Stimulated activated naive CD8-positive, alpha-beta T cell treated with anti-CD3 and anti-CD28 coated beads, Interleukin-15, Interleukin-2, amounts not matched to agents 100 ng/mL and 50 ng/mL, for 24 hours (primary cell): Measurements from ENCODE around the gene GPBP1L1.
"Not testable (repeated sequence)": the region's sequence is repeated elsewhere in the genome, so short reads cannot be mapped to it uniquely, and the experiment has no call there.

Source experiments
- H3K27ac Mint-ChIP-seq: one replicate; pipeline ENCODE4 v1.8.0; 2021; ENCODE audit warnings: mild to moderate bottlenecking, mixed read lengths
- H3K27me3 Mint-ChIP-seq: one replicate; pipeline ENCODE4 v1.8.0; 2021; ENCODE audit warnings: mixed read lengths
- H3K36me3 Mint-ChIP-seq: one replicate; pipeline ENCODE4 v1.8.0; 2021; ENCODE audit warnings: low read depth, mixed read lengths
- H3K4me1 Mint-ChIP-seq: one replicate; pipeline ENCODE4 v1.8.0; 2021; ENCODE audit warnings: low read depth, mixed read lengths
- H3K4me3 Mint-ChIP-seq: one replicate; pipeline ENCODE4 v1.8.0; 2021; ENCODE audit warnings: mild to moderate bottlenecking, mixed read lengths
- H3K9me3 Mint-ChIP-seq: one replicate; pipeline ENCODE4 v1.8.0; 2021; ENCODE audit warnings: mixed read lengths

Gene GPBP1L1, protein sequence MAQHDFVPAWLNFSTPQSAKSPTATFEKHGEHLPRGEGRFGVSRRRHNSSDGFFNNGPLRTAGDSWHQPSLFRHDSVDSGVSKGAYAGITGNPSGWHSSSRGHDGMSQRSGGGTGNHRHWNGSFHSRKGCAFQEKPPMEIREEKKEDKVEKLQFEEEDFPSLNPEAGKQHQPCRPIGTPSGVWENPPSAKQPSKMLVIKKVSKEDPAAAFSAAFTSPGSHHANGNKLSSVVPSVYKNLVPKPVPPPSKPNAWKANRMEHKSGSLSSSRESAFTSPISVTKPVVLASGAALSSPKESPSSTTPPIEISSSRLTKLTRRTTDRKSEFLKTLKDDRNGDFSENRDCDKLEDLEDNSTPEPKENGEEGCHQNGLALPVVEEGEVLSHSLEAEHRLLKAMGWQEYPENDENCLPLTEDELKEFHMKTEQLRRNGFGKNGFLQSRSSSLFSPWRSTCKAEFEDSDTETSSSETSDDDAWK

DNA sequence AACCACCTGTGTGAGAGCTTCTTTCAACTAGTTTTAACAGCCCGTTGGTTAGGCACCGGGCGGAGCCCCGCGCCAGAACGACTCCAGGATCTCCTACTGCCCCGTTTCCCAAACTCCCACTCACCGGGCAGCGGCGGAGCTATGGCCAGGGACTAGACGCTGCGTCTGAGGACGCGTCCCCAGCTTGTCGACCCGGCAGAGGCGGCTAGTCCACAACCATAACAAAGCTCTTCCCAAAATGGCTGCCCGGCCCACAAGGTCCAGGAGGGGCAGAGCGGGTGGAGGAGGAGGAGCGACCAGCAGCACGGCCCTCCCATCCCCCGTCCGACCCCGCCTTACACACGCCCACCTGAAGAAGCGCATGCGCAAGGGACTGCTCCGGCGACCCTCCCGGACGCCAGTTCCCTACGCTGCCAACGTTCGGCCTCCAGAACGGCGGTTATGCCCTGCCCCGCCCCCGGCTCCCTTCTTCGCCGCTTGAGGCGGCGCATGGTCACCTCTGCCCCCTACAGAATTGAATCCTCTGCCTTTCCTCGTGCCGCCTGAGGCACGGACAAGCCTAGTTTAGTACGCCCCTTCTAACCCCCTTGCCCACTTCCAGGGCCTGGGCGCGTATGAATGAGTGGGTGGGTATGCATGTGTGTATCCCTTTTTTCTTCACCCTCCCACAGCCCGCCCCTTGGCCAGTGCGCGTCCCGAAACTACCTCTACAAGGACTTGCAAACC is at the start of gene GPBP1L1:
TSS of gene GPBP1L1 (minus strand) at position 246 of the 726 bp plus-strand sequence. CDS start 27,446 bp downstream, outside the sequence.
- no peaks in the 10 kb centered on the region for H3K27me3 Mint-ChIP-seq
- H3K4me3 Mint-ChIP-seq: peak within 1 kb of the TSS; percentile 97
- H3K4me1 Mint-ChIP-seq: peaks cover 60% of the 10 kb centered on the region
- H3K9me3 Mint-ChIP-seq: no peaks in the 10 kb centered on the region
- H3K27ac Mint-ChIP-seq: peak within 1 kb of the TSS; percentile 96
- peaks cover 33% of the 10 kb centered on the region for H3K36me3 Mint-ChIP-seq

DNA sequence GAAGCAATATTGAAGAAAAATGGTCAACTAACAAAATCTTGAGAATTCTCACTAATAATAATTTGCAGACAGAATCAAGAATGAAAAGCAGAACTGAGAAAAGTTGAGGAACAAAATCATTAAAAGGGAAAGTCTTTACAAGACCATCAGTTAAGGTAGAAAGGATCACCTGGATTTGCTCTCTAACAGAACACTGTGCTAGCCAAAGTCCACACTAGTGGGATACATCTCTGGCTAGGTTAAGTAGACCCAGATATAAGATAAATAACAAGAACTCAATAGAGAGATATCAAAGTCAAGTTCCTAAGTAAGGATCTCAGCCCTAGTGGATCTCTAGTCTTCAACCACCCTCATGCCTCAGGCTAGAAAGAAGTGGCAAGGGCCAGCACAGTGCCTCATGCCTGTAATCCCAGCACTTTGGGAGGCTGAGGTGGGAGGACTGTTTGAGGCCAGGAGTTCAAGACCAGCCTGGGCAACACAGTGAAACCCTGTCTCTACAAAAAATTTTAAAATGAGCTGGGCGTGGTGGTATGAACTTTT is 44.5 kb upstream of the GPBP1L1 start:
- Mint-ChIP-seq H3K27me3 (no peaks in the 10 kb centered on the region), H3K36me3 (peaks cover 9% of the 10 kb centered on the region), H3K4me3 (no peak overlapping the region), H3K4me1 (peaks cover 5% of the 10 kb centered on the region), H3K27ac (no peak overlapping the region), H3K9me3 (no peaks in the 10 kb centered on the region)

DNA sequence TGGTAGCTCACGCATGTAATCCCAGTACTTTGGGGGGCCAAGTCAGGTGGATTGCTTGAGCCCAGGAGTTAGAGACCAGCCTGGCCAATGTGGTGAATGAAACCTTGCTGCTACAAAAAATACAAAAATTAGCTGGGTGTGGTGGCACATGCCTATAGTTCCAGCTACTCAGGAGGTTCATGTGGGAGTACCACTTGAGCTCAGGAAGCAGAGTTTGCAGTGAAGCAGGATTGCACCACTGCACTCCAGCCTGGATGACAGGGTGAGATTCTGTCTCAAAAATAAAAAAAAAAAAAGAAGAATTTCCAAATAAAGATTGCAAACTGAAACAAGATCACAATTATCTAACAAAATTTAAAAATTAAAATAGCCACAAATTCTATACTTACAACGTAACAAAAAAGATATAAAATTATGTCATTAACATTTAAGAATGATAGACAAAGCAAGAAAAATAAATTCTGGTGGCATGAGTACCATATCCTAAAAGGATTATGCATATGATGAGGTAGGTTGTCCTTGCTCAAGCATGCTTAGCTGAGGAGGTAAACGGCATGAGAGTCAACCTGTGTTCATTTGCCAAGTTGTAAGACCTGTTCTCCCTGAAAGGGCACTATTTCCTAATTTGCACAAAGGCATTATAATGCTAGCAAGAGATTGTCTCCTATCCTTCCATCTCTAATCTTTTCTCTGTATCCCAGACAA is 43.9 kb upstream of the GPBP1L1 start:
- Mint-ChIP-seq H3K36me3 (peaks cover 9% of the 10 kb centered on the region), H3K27ac (no peak overlapping the region), H3K4me3 (no peak overlapping the region), H3K9me3 (no peaks in the 10 kb centered on the region), H3K4me1 (peaks cover 5% of the 10 kb centered on the region), H3K27me3 (no peaks in the 10 kb centered on the region)

DNA sequence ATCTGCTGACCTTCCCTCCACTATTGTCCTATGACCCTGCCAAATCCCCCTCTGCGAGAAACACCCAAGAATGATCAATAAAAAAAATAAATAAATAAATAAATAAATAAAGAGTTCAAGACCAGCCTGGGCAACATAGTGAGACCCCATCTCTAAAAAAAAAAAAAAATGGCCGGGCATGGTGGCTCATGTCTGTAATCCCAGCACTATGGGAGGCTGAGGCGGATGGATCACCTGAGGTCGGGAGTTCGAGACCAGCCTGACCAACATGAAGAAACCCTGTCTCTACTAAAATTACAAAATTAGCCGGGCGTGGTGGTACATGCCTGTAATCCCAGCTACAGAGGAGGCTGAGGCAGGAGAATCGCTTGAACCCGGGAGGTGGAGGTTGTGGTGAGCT is 39.7 kb upstream of the GPBP1L1 start:
- not testable (repeated sequence) for H3K27ac Mint-ChIP-seq

DNA sequence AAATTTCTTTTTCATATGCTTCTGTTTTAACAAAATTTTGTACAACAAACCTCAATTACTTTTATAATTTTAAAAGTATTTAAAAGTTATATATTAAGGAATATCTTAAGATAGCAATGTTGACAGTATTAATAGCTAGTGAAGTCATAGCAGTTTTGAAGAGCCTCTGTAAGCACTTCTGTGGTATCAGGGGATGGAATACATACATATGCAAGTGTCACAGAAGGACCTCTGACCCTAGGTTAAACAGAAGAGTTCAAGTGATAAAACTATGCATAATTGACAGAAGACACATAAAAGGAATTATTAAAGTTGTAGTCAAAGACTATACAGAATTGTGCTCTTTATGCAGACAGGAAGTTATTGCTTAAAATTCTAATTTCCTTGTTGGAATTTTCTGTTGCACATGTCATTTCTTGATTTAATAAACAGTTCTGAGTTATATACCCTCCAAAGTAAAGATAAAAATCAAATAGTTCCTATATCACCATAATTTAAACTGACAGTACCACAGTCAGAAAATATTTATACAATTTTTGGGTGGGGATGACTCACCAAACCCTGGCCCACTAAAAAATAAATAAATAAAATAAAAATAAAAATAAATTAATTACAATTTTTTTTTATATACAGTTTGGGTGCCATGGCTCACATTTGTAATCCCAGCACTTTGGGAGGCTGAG is 37.1 kb upstream of the GPBP1L1 start:
- no peak overlapping the region for H3K4me3 Mint-ChIP-seq
- no peak overlapping the region for H3K27ac Mint-ChIP-seq
- peaks cover 11% of the 10 kb centered on the region for H3K36me3 Mint-ChIP-seq
- H3K27me3 Mint-ChIP-seq: no peaks in the 10 kb centered on the region
- no peaks in the 10 kb centered on the region for H3K4me1 Mint-ChIP-seq
- no peaks in the 10 kb centered on the region for H3K9me3 Mint-ChIP-seq

More for the DNA sequence above, 39.7 kb upstream of the GPBP1L1 start:
- not testable (repeated sequence) for H3K4me1 Mint-ChIP-seq, H3K27me3 Mint-ChIP-seq, H3K9me3 Mint-ChIP-seq, H3K4me3 Mint-ChIP-seq
- peaks cover 15% of the 10 kb centered on the region for H3K36me3 Mint-ChIP-seq

DNA sequence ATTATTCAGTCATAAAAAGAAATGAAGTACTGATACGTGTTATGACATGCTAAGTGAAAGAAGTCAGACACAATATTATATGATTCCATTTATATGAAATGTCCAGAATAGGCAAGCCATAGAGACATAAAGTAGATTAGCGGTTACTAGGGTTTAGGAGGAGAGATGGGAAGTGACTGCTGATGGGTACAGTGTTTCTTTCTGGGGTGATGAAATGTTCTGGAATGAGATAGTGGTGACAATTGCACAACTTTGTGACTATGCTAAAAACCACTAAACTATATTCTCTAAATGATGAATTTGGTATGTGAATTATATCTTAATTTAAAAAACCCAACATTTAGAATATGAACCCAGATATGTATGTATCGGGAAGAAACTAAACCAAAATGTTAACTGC is 36.5 kb upstream of the GPBP1L1 start:
- Mint-ChIP-seq H3K9me3 (no peaks in the 10 kb centered on the region), H3K27ac (no peak overlapping the region), H3K4me1 (no peaks in the 10 kb centered on the region), H3K27me3 (no peaks in the 10 kb centered on the region), H3K36me3 (peaks cover 11% of the 10 kb centered on the region), H3K4me3 (no peak overlapping the region)

DNA sequence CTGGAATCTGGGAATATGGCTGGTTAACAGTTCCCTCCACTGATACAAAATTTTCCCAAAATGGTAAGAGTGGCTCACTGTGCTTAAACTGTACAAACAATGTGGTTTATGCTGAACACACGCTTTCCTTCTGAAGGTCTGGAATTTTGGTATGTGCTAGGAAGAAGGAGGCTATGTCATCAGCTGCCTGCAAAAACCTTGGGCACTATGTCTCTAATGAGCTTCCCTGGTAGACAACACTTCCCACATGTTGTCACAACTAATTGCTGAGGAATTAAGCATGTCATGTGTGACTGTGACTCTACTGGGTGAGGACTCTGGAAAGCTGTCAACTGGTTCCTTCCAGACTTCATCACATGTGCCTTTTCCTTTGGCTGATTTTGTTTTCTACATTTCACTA is 34.9 kb upstream of the GPBP1L1 start:
- H3K9me3 Mint-ChIP-seq: no peaks in the 10 kb centered on the region
- H3K4me3 Mint-ChIP-seq: no peak overlapping the region
- H3K36me3 Mint-ChIP-seq: peaks cover 5% of the 10 kb centered on the region
- H3K27ac Mint-ChIP-seq: no peak overlapping the region
- no peaks in the 10 kb centered on the region for H3K4me1 Mint-ChIP-seq
- H3K27me3 Mint-ChIP-seq: no peaks in the 10 kb centered on the region

DNA sequence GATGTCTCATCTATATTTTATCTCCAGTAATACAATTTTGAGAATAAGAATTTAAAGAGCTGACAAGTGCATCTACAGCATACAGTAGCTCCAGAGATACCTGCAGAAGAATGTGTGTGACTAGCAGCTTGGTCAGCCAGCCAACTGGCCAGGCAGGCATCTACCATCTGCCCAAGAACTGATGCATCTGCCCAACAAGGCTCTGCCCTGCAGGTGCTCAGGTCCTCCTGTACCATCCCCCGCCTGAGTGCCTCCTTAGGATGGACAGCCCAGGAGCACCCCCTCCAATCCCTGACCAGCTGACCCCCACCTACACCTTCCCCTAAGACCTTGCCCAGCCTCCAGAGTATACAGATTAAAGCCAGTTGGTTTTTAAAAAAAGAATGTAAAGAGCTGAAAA is 32.0 kb upstream of the GPBP1L1 start:
- Mint-ChIP-seq H3K4me1 (no peaks in the 10 kb centered on the region), H3K9me3 (no peaks in the 10 kb centered on the region), H3K4me3 (no peak overlapping the region), H3K27ac (no peak overlapping the region), H3K27me3 (no peaks in the 10 kb centered on the region), H3K36me3 (peaks cover 26% of the 10 kb centered on the region)

DNA sequence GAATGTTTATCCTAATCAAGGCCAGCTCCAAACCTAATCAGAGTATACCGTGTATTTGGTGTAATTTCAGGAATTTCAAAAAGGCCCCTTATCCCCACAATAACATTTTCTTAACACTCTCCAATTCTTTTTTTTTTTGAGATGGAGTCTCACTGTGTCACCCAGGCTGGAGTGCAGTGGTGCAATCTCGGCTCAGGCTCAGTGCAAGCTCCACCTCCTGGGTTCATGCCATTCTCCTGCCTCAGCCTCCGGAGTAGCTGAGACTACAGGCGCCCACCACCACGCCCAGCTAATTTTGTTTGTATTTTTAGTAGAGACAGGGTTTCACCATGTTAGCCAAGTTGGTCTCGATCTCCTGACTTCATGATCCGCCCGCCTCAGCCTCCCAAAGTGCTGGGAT is 31.1 kb upstream of the GPBP1L1 start:
- H3K4me1 Mint-ChIP-seq, H3K9me3 Mint-ChIP-seq, H3K27ac Mint-ChIP-seq, H3K4me3 Mint-ChIP-seq, H3K27me3 Mint-ChIP-seq: not testable (repeated sequence)
- peaks cover 20% of the 10 kb centered on the region for H3K36me3 Mint-ChIP-seq

DNA sequence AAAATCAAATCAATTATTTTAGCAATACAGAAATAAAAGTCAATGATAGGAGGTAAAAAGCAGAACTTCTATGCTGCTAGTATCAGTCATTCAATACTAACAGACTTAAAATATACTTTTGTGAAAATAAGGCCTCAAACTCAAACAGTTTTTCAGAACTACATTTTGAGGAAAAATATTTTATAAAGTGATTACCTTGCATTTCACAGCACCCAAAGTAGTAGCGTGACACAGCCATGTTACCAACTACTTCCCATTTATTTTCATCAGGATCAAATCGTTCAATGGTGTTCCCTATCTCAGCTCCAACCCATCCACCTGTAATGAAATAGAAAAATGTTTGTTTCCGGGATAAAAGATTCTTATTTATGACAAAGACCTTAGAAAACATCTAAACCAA is 30.4 kb upstream of the GPBP1L1 start:
- peaks cover 24% of the 10 kb centered on the region for H3K36me3 Mint-ChIP-seq
- H3K27me3 Mint-ChIP-seq: no peaks in the 10 kb centered on the region
- H3K4me1 Mint-ChIP-seq: no peaks in the 10 kb centered on the region
- no peaks in the 10 kb centered on the region for H3K9me3 Mint-ChIP-seq
- no peak overlapping the region for H3K4me3 Mint-ChIP-seq
- H3K27ac Mint-ChIP-seq: no peak overlapping the region

DNA sequence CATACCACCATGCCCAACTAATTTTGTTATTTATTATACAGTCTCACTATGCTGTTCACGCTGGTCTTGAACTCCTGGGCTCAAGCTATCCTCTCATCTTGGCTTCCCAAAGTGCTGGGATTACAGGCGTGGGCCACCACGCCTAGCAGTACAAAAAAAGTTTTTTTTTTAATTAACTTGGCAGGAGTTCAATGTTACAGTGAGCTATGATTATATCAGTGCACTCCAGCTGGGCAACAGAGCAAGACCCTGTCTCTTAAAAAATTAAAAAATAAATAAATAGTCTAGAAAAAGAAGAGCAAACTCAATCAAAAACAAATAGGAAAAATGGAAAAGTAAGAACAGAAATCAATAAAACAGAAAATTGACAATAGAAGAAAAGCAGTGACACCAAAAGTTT is 27.4 kb upstream of the GPBP1L1 start:
- Mint-ChIP-seq H3K27ac (no peak overlapping the region), H3K4me1 (no peaks in the 10 kb centered on the region), H3K4me3 (no peak overlapping the region)

DNA sequence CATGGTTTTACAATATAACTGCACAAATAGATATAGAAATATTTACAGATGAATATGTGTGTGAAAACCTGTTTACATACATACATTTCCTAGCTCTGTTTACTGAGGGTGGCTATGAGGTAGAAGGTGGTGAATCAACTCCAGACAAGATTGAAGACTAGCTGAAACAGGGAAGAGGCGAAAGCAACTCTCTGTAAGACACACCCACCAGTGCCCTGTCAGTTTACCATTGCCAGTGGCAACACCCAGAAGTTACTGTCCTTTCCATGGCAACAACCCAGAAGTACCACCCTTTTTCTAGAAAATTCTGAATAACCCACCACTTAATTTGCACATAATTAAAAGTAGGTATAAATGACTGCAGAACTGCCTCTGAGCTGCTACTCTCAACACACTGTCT is 18.3 kb upstream of the GPBP1L1 start:
- peaks cover 8% of the 10 kb centered on the region for H3K9me3 Mint-ChIP-seq
- no peak overlapping the region for H3K27ac Mint-ChIP-seq
- peaks cover 22% of the 10 kb centered on the region for H3K36me3 Mint-ChIP-seq
- H3K4me3 Mint-ChIP-seq: no peak overlapping the region
- H3K27me3 Mint-ChIP-seq: no peaks in the 10 kb centered on the region
- no peaks in the 10 kb centered on the region for H3K4me1 Mint-ChIP-seq

More for the DNA sequence above, 27.4 kb upstream of the GPBP1L1 start:
- Mint-ChIP-seq H3K9me3 (no peaks in the 10 kb centered on the region), H3K27me3 (no peaks in the 10 kb centered on the region), H3K36me3 (peaks cover 33% of the 10 kb centered on the region)

DNA sequence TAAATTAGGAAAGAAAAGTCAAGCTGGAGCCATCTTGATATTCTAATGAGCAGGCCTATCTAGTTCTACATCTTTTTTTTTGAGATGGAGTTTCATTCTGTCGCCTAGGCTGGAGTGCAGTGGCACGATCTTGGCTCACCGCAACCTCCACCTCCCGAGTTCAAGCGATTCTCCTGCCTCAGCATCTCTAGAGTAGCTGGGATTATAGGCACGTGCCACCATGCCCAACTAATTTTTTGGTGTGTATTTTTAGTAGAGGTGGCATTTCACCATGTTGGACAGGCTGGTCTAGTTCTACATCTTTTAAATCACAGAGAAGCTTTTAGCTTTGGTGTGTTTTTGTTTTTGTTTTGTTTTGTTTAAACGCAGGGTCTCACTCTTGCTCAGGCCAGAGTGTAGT is 8.5 kb upstream of the GPBP1L1 start:
- Mint-ChIP-seq H3K27ac (no peak overlapping the region), H3K36me3 (peaks cover 62% of the 10 kb centered on the region), H3K4me1 (peaks cover 24% of the 10 kb centered on the region), H3K27me3 (no peaks in the 10 kb centered on the region), H3K9me3 (no peaks in the 10 kb centered on the region), H3K4me3 (no peak overlapping the region)

DNA sequence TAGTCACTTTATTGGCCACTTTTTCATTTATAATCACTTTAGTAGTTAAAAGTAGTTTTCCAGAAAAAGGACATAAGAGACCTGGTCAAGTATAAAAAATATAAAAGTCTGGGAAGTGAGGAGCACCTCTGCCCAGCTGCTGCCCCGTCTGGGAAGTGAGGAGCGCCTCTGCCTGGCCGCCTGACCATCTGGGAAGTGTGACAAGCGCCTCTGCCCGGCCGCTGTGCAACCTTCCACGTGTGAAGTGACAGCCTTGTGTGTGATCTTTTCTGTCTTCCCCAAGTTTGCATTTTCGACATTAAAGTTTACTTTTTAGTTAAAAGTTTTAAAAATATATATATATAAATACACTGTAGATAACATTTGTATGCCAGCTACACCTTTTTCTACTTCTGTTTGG is 7.5 kb upstream of the GPBP1L1 start:
- H3K4me3 Mint-ChIP-seq, H3K27ac Mint-ChIP-seq, H3K27me3 Mint-ChIP-seq, H3K9me3 Mint-ChIP-seq: not testable (repeated sequence)
- Mint-ChIP-seq H3K36me3 (peaks cover 65% of the 10 kb centered on the region), H3K4me1 (peaks cover 32% of the 10 kb centered on the region)
